Thyroid gland (tissue), 4 donors: ENCODE data around the gene ZNF341.

Source experiments
- CTCF ChIP-seq, 6 experiments: fragments of 200-600 bp in 3 of 6; fragments of 450-650 bp in 3 of 6; sonication (generic) in 3 of 6; IDR thresholded peaks; one replicate each; pipeline ENCODE4 v1.5.1; 2016 to 2019; ENCODE audit warnings: antibody characterized with exemption in 6 of 6, mild to moderate bottlenecking in 2 of 6, inconsistent platforms in 1 of 6, moderate library complexity in 1 of 6
- POLR2A ChIP-seq, 2 donors: fragments of 450-650 bp; IDR thresholded peaks; one replicate each; pipeline ENCODE4 v1.6.1; 2017; ENCODE audit warnings: antibody characterized with exemption in 2 of 2, mild to moderate bottlenecking in 2 of 2, moderate library complexity in 1 of 2

DNA sequence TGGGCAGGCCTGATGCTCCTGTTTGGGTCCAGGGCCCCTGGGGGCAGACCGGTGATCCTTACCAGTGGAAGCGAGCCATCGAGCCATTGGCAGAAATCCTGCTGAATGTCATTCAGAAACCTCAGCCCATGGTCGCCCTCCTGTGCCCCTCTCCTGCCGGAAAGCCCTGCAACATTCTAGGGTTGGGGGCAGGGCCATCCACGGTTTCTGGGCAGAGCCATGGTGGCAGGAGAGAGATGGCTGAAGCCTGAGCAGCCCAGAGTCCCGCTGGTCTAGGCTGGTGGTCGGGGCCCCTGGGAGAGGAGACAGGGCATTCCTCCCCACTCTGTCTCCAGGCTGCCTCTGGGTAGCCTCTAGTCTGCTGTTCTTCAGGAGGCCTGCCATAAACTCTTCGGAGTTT is 59.7 kb downstream of the ZNF341 start:
- no peak for TF ChIP-seq POLR2A (IDR thresholded peaks at IDR 0.05)
- TF ChIP-seq CTCF (IDR thresholded peaks at IDR 0.05) = no peak
